ENCODE results near the gene BOLA3. TPM values are rescaled to one million over a fixed set of nuclear protein-coding genes. Genes with fewer than 3 reads are reported as not detected.

The BOLA3 gene
- total and polyA plus RNA-seq, 12 donors = 63.9 to 166 (median 85.5) TPM

DNA sequence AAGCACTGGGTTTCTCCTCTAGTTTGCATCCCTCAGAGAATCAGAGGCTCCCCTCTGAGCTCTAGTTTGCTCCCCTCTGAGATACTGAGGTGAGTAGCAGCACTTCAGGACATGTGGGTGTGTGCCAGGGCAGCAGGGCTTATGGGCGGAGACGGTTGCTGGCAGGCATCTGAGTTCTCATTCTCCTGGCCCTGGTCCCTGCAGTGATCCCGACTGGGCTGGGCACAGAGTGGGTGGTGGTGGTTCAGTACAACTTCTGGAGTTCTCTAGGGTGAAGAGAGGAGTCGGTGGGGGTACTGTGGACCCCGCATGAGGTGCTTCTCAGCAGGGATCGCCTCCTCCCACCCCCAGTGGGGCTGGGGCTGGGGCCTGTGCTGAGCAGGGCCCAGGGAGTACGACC lies 47.9 kb downstream of the BOLA3 start:
- Histone ChIP-seq H3K27ac (no peak overlapping the region), H3K27me3 (no peaks in the 10 kb centered on the region), H3K9me3 (no peaks in the 10 kb centered on the region), H3K4me3 (no peak overlapping the region), H3K36me3 (peaks cover 0 to 96% (median 13%) of the 10 kb centered on the region in 9 donors), H3K4me1 (peaks cover 0 to 7% (median 0%) of the 10 kb centered on the region in 9 donors)
- ATAC-seq (peak; percentile 76 to 96 (median 88)), DNase-seq (peak; percentile 57 to 67)
- WGBS, 2 donors = 76 to 77% methylated on average over 7 of the region's 7 CpGs
- TF ChIP-seq, protein P1, sequence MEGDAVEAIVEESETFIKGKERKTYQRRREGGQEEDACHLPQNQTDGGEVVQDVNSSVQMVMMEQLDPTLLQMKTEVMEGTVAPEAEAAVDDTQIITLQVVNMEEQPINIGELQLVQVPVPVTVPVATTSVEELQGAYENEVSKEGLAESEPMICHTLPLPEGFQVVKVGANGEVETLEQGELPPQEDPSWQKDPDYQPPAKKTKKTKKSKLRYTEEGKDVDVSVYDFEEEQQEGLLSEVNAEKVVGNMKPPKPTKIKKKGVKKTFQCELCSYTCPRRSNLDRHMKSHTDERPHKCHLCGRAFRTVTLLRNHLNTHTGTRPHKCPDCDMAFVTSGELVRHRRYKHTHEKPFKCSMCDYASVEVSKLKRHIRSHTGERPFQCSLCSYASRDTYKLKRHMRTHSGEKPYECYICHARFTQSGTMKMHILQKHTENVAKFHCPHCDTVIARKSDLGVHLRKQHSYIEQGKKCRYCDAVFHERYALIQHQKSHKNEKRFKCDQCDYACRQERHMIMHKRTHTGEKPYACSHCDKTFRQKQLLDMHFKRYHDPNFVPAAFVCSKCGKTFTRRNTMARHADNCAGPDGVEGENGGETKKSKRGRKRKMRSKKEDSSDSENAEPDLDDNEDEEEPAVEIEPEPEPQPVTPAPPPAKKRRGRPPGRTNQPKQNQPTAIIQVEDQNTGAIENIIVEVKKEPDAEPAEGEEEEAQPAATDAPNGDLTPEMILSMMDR (IDR thresholded peaks at IDR 0.05) = no peak
- intact Hi-C loops (cut with DNase I) = loop anchor here in 1 of 10 donors (10.0 kb wide), 1 partner anchor 275 kb away; the partner anchor contains the start of gene STAMBP

DNA sequence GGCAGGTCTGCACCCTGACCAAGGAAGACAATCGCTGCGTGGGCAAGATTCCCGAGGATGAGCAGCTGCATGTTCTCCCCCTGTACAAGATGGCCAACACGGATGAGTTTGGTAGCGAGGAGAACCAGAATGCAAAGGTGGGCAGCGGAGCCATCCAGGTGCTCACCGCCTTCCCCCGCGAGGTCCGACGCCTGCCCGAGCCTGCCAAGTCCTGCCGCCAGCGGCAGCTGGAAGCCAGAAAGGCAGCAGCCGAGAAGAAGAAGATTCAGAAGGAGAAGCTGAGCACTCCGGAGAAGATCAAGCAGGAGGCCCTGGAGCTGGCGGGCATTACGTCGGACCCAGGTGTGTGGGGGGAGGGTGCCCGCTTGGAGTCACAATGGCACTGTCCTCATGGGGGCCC lies 48.4 kb downstream of the BOLA3 start:
- ATAC-seq (peak in 1 of 8 donors; percentile 18), DNase-seq (no peak)
- Histone ChIP-seq H3K9me3 (no peaks in the 10 kb centered on the region), H3K4me1 (peaks cover 0 to 7% (median 0%) of the 10 kb centered on the region in 9 donors), H3K27me3 (no peaks in the 10 kb centered on the region), H3K36me3 (peaks cover 0 to 96% (median 13%) of the 10 kb centered on the region in 9 donors), H3K4me3 (no peak overlapping the region), H3K27ac (no peak overlapping the region)
- 95 to 98% methylated on average over 20 of the region's 20 CpGs for WGBS, 2 donors
- intact Hi-C loops (cut with DNase I) = no loop called here
- TF ChIP-seq, protein P1 (IDR thresholded peaks at IDR 0.05) = no peak

DNA sequence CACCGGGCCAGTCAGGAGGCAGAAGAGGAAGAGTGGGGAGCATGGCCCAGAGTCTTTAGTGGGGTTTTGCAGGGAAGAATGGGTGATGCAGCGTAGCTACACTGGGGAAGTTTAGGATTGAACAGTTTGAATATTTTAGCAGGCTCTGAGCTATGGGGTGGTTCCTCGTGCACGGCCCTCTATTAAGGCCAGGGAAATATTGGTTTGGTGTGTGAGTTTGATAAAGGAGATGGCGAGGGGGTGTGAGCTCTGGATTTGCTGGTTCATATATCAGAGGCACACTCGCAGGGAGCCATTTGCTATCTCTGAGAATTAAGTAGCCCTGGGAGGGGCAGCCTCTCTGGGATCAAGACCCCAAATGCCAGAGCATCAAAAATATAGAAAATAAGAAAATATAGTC lies 50.1 kb downstream of the BOLA3 start:
- intact Hi-C loops (cut with DNase I) = no loop called here
- H3K27me3 ChIP-seq = no peaks in the 10 kb centered on the region
- H3K36me3 ChIP-seq = peaks cover 0 to 96% (median 18%) of the 10 kb centered on the region in 9 donors
- no peak overlapping the region for H3K4me3 ChIP-seq
- ATAC-seq = no peak
- WGBS, 2 donors = 94% methylated on average over 6 of the region's 6 CpGs
- no peak overlapping the region for H3K27ac ChIP-seq
- TF ChIP-seq, protein P1 (IDR thresholded peaks at IDR 0.05) = no peak
- DNase-seq = no peak
- no peaks in the 10 kb centered on the region for H3K9me3 ChIP-seq
- H3K4me1 ChIP-seq = peaks cover 0 to 7% (median 0%) of the 10 kb centered on the region in 9 donors

DNA sequence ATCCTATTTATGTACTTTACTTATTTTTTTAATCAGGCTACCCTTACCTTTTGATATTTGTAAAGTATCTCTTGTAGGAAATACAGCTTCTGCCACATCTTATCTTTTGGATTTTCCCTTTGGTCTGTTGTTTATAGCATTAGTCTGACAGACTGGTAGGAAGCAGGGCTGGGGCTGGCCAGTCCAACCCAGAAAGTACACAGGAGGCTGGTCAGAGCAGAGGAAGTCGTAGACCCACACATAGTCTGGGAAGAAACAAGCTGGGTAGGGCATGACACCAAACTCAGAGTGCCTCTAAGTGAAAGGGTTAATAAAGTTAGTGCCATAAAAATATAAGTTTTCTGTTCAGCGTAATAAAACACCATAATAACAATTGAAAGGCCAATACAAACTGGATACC lies 51.7 kb downstream of the BOLA3 start:
- TF ChIP-seq, protein P1 (IDR thresholded peaks at IDR 0.05) = no peak
- Histone ChIP-seq H3K4me3 (no peak overlapping the region), H3K4me1 (peaks cover 0 to 7% (median 0%) of the 10 kb centered on the region in 9 donors), H3K9me3 (no peaks in the 10 kb centered on the region), H3K27me3 (no peaks in the 10 kb centered on the region), H3K36me3 (peaks cover 0 to 96% (median 16%) of the 10 kb centered on the region in 9 donors), H3K27ac (no peak overlapping the region)
- no peak for DNase-seq
- intact Hi-C loops (cut with DNase I) = no loop called here
- ATAC-seq = no peak
- WGBS, 2 donors = 92 to 98% methylated on average over 2 of the region's 2 CpGs

Data from heart right ventricle (tissue), 16 donors.